Epithelial cell of prostate (primary cell): Measurements from ENCODE around the gene VIPR1.

Experiments
- DNase-seq: peaks from one replicate; pipeline ENCODE4 v3.0.0-alpha.2; 2011; ENCODE audit warnings: low read depth, low spot score
- H3K27ac ChIP-seq: fragments of 450-650 bp; 2 replicates; pipeline ENCODE4 v1.5.1; 2017; ENCODE audit warnings: mild to moderate bottlenecking

Gene VIPR1

GRCh38 chr3:42493126-42493797, 9.2 kb upstream of the VIPR1 start:
- DNase-seq: no peak
- no peak overlapping the region for H3K27ac ChIP-seq

GRCh38 chr3:42493798-42494151, 8.7 kb upstream of the VIPR1 start:
- no peak for DNase-seq
- no peak overlapping the region for H3K27ac ChIP-seq

- DNase-seq: no peak
- H3K27ac ChIP-seq: no peak overlapping the region
Measured at GRCh38 chr3:42495393-42495792, 7.0 kb upstream of the VIPR1 start.

GRCh38 chr3:42497009-42497731, 5.3 kb upstream of the VIPR1 start:
- DNase-seq: no peak
- H3K27ac ChIP-seq: no peak overlapping the region

- no peak for DNase-seq
Measured at GRCh38 chr3:42498034-42498433, 4.4 kb upstream of the VIPR1 start.

GRCh38 chr3:42498791-42499477, 3.5 kb upstream of the VIPR1 start:
- H3K27ac ChIP-seq: no peak overlapping the region
- no peak for DNase-seq

More at GRCh38 chr3:42498034-42498433, 4.4 kb upstream of the VIPR1 start:
- no peak overlapping the region for H3K27ac ChIP-seq

GRCh38 chr3:42499478-42499871, 3.0 kb upstream of the VIPR1 start:
- no peak overlapping the region for H3K27ac ChIP-seq

GRCh38 chr3:42500091-42500490, 2.4 kb upstream of the VIPR1 start:
- H3K27ac ChIP-seq: no peak overlapping the region
- no peak for DNase-seq

More at GRCh38 chr3:42499478-42499871, 3.0 kb upstream of the VIPR1 start:
- DNase-seq: no peak

GRCh38 chr3:42500909-42501308, 1.5 kb upstream of the VIPR1 start:
- DNase-seq: no peak
- no peak overlapping the region for H3K27ac ChIP-seq

- DNase-seq: no peak
- H3K27ac ChIP-seq: no peak overlapping the region
Measured at GRCh38 chr3:42501321-42501680, 1.1 kb upstream of the VIPR1 start.

GRCh38 chr3:42501681-42502428, 588 bp upstream of the VIPR1 start:
- DNase-seq: no peak
- peak overlapping the region; percentile 23 for H3K27ac ChIP-seq

GRCh38 chr3:42503251-42503924, 945 bp downstream of the VIPR1 start:
- no peak for DNase-seq
- no peak overlapping the region for H3K27ac ChIP-seq

GRCh38 chr3:42503957-42504333, 1.5 kb downstream of the VIPR1 start:
- no peak overlapping the region for H3K27ac ChIP-seq
- no peak for DNase-seq

GRCh38 chr3:42504334-42505127, 2.1 kb downstream of the VIPR1 start:
- no peak for DNase-seq
- H3K27ac ChIP-seq: no peak overlapping the region

- no peak for DNase-seq
- H3K27ac ChIP-seq: no peak overlapping the region
Measured at GRCh38 chr3:42505128-42505848, 2.8 kb downstream of the VIPR1 start.

- DNase-seq: no peak
- no peak overlapping the region for H3K27ac ChIP-seq
Measured at GRCh38 chr3:42505849-42506410, 3.5 kb downstream of the VIPR1 start.

GRCh38 chr3:42507252-42507651, 4.8 kb downstream of the VIPR1 start:
- H3K27ac ChIP-seq: no peak overlapping the region
- DNase-seq: no peak

GRCh38 chr3:42507761-42508335, 5.4 kb downstream of the VIPR1 start:
- DNase-seq: no peak
- no peak overlapping the region for H3K27ac ChIP-seq
